Fibroblast of peridontal ligament (primary cell): ENCODE measurements around the gene NPM1.
"Not testable (repeated sequence)": the region's sequence is repeated elsewhere in the genome, so short reads cannot be mapped to it uniquely, and the experiment has no call there.

Experiments used
- DNase-seq: peaks from one replicate; pipeline ENCODE4 v3.0.0-alpha.2; 2010; ENCODE audit errors: extremely low read depth

NPM1 gene

DNA sequence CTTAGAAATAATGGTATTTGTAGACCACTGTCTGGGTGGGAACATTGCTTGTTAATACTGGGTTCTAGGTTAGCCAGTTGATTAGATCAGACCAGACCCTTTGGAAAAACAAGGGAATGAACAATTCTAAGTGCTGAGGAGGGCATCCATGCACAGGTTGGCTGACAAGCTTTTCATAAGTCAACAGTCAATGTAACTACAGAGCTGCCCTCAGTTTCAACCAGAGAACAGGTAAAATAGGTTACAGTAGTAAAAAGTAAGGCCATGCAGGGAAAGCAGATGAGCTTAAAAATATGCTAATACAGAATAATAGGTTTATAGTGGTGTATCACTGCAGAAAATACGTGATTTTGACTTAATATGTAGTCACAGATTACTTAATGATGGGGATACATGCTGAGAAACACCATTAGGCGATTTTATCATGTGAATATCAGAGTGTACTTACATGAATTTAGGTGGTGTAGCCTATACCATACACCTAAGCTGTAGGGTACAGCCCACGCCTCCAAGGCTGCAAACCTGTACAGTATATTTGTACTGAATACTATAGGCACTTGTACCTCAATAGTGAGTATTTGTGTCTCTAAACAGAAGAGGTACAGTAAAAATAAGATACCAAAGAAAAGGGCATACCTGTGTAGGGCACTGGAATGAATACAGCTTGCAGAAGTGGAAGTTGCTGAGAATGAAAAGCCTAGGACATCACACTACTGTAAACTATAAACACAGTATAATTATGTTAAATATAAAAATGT is 25.7 kb downstream of the NPM1 start:
- no peak for DNase-seq

DNA sequence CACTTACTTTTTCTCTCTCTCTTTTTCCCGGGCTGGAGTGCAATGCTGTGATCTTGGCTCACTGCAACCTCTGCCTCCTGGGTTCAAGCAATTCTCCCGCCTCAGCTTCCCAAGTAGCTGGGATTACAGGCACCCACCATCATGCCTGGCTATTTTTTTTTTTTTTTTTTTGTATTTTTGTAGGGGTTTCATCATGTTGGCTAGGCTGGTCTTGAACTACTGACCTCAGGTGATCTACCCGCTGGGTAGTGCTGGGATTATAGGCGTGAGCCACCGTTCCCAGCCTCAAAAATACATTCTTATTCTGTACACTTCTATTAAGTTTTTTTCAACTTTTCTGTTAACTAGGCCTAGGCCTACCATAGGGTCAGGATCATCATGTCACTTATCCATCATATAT is 26.3 kb downstream of the NPM1 start:
- not testable (repeated sequence) for DNase-seq

DNA sequence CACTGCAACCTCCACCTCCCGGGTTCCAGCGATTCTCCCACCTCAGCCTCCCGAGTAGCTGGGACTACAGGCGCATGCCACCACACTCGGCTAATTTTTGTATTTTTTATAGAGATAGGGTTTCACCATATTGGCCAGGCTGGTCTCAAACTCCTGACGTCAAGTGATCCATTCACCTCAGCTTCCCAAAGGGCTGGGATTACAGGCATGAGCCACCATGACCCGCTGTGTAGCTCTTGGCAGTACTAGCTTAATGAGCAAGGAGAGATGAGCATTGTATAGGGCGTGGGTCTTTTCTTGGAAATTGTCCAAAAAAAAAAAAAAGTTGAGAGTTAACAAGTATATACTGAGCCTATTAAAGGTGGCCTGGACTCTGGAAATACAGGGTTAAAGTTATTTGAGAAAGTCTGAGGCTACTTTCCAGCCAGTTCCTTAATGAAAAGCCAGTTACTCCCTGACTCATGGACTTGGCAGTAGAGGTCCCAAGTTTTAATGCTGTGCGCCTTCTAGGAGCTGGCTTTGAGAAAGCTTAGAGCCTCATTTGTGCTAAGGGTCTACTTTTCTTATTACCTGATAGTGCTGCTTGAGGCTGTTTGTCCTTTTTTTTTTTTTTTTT is 27.6 kb downstream of the NPM1 start:
- peak; percentile 75 for DNase-seq

DNA sequence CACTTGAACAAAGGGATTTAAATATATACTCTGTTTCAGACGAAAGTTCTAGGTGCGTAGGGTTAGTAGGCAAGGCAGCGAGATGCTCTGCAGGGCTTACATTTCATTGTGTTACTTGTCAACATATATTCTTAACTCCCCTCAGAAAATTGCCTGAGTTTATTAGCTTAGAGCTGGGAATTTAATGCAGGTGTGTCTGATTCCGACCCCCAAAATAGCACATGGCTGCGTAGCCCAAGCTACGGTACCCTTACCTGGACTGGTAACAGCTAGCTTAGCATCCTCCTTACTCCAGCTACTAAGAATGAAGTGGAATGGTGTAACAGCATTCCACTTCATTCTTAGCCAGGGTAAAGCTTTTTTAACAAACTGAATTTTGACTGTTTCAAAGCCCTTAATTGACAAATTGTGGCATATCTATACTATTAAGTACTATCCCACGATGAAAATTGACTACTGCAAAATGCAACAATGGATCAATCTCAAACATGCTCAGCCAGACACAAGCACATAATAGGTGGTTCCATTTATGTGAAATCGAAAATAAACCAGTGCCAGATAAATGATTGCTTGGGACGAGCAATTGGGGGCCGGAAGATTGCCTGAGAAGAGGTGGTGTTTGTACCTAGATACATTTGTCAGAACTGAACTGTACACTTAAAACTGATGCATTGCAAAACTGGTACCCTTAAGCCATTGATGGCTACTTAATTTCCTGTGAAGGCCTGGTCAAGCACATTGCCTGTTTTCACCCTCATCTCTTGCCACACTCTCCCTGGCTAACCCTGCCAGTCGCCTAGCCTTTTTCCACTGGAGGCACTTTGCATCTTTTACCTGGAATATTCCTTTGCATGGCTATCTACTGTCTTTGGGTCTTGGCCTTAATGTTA is 28.8 kb downstream of the NPM1 start:
- DNase-seq, result no peak

DNA sequence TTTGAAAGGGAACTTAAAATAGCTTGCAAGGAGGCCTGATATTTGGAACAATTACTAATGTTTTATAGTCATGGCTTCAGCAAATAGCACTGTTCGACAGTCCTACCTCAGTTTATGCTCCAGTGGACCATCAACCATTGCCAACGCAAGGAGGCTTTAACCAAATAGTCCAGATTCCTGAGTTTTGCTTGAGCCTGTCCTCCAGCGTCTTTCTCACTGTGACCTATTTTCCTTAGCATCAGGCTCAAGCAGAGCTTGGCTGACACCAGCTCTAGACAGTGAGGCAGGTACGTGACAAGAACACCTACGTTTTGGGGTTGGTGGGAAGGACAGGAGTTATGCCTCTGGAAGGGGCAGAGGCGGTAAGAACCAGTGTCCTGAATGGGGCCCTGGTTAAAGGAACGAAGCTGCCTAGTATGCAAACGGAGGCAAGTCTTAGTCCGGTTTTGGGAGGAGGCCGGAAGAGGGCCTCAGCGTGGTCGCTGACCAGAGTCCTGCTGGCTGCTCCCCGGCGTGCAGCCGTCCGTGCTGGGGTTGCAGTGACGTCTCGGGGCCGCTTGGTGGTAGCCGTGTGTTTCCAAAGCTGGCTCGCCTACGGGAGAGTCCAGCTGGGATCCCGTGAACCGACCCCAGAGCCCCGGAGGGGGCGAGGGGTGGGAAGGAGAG is 30.8 kb downstream of the NPM1 start:
- DNase-seq, result peak; percentile 80

DNA sequence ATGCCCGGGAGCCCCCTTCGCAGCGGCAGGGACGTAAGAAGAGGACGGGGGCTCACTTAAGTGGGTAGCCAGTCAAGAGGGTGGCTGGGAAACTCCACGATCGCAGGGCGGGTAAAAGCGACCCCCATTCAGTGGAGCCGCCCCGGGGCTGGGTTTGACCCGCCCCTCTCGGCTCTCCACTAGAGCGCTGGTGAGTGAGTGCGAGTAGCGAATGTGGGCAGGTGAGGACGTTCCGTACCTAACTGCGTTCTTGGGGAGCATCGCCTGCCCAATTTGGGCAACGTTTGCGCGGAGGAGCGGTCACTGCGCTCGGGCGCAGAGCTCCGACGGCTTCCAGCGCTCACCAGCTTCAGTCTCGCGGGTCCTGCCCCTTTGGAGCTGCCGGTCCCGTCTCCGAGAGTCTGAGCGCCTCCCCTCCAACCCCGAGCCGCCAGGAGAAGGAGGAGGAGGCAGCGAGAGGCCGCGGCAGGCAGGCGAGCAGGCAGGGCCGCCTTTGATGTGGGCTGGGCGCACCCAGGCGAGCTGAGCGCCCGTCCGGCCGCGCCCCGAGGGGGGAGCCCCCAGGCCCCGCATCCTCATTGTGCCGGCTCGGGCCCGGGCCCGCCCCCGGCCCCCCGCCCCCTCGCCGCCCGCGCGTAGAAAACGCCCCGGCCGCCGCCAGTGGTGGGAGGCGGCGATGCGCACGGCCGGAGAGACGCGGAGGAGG is 31.5 kb downstream of the NPM1 start, which contains the start of gene FGF18:
FGF18 (plus strand) TSS at position 666 of the 706 bp plus-strand sequence. CDS start 553 bp downstream, outside the sequence.
- DNase-seq, result peak; percentile 31

DNA sequence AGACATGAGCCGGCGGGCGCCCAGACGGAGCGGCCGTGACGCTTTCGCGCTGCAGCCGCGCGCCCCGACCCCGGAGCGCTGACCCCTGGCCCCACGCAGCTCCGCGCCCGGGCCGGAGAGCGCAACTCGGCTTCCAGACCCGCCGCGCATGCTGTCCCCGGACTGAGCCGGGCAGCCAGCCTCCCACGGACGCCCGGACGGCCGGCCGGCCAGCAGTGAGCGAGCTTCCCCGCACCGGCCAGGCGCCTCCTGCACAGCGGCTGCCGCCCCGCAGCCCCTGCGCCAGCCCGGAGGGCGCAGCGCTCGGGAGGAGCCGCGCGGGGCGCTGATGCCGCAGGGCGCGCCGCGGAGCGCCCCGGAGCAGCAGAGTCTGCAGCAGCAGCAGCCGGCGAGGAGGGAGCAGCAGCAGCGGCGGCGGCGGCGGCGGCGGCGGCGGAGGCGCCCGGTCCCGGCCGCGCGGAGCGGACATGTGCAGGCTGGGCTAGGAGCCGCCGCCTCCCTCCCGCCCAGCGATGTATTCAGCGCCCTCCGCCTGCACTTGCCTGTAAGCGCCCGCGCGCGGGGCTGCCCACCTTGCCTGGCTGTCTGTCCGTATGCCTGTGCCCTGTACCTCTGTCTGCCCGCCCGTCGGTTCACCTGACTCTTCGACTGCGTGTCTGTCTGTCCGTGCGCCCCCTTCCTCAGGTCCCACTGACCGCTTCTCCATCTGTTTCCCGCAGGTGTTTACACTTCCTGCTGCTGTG is 32.2 kb downstream of the NPM1 start:
- no peak for DNase-seq

DNA sequence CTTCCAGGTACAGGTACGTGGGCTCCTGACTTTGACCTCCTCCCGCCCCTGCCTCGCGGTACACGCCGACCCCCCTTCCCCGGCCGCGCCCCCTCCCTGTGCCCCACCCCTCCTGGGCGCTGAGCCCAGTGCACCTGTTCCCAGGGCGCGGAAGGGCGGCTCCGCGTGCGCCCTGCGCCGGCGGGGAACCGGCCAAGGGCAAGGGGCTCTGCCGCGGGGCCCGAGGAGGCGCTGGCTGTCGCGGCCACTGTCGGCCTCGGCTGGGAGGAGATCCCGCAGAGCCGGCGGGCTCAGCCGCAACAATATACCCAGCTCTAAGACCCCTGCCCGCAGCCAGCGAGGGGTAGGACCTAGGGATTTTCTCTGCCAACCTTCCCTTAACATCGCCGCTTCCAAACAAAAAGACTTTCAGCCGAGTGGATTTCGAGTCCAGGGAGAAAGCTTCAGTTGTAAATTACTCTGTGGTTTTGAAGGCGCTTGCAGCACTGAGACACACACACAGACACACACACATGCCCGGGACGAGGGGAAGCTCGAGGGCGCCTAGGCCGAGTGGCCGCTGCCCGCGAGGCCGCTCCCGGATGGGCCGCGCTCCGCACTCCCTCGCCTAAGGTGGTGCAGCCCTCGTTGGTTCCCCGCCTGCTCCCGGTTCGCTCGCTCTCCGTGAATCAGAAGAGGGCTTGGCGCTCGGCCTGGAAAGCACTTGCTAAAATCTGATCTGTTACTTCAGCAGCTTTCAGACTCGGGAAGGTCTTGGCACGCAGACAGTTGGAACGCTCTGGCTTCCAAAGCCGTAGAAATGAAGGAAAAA is 33.0 kb downstream of the NPM1 start:
- peak; percentile 90 for DNase-seq

DNA sequence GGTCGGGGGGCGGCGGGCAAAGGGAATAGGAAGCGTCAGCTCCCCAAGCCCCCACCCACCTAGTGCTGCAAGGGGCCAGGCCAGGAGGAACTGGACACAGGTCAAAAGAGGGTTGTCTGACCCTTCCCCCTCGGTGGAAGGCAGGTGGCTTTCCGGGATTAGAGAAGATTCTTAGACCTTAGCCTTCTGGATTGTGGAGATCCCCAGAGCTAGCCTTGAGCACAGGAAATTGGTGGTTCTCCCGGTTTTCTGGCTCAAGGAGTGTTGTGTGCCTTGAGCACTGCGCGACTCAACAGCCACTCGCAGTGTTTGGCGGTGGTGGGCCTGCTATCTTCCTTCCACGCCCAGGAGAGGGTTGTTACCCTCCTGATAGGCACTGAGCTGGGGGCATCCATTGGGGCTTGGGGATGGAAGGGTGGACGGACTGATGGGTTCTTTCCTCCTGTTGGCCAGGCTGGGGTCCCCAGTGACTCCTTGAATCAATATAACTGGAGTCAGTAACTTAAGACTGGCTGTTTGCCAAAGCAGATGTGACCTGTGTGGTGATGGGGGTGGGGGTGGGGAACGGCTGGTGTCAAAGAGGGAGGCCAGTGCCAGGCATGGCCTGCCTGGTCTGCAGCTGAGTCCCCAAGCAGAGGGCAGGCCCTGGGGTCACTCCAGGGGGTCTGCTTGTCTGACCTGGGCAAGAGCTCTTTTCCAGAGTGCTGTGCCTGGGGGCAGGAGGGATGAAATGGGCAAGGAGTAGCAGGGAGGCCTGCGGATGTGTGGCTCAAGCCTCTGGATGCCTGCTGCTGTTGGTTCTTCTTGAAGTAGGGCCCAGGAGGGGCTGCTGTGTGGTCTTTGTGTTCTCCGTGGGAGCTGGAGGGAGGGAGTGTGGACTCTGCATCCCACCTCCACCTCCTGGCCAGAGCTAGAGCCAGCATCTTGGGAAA is 33.9 kb downstream of the NPM1 start:
- DNase-seq, result no peak

DNA sequence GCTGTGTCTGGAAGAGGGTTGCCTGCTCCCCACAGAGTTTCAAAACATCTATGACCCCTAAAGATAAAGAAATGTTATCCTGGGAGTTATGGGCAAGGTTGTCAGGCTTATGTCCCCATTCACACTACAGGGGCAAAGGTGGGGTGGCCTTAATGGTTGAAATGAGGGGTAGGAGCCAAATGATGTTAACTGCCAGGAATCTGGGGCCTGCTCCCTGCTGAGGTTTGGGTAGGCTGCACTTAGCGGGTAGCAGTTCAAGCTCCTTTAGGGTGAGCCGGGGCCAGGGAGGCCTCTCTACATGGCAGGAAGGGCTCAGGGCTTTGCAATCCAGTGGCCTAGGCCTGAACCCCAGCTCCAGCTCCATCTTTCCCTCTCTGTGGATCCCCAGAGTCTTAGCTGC is 34.8 kb downstream of the NPM1 start:
- DNase-seq, result no peak

DNA sequence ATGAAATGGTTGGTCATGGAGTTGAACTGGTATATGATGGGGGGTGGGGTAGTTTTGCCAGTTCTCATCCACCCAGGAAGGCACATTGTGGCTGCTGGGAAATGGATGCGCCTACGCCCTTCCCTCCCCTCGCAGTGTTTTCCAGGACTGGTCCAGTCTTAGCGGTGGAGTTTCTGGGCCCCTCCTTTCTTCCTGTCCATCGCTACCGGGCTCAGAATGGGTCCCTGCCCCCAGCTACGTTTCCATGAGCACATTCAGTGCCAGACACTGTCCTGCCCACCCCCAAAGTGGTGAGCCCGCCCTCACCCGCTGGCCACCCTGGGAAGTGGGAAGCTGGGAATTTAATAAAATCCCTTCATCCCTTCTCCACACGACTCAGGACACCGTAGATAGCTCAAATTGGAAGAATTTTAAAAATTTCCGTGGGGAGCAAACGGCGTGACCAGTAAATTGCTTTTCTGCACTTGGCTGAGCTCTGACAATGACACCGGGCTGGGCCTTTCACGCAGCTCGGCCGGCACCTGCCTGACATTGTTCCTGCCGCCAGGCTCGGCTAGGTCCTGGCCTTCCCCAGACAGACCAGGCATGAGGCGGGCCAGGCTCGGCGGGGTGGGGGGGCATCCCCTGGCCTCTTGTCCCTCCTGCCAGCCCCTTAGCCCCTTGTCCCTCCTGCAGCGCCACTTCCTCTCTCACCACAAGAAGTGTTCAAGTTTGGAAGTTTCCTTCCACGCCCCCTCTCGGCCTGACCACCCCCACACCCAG is 35.4 kb downstream of the NPM1 start:
- DNase-seq, result no peak

DNA sequence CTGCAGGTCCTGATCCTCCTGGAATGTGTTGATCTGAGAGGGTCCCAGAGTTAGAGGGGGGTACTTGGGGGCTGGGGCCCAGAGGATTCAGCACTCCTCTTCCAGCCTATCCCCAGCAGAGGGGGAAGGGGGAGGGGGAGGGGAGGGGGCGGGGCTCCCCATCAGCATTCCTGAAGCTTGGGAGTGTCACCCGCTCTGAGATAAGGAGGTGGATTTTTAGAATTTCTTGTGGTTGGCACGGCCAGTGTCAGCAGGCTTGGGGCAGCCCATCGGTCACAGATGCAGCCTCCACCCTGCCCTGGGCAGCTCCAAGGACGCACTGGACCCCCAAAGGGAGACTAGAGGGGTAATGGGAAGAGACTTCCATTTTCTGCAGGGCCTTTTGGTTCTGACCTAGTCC is 37.1 kb downstream of the NPM1 start:
- no peak for DNase-seq

DNA sequence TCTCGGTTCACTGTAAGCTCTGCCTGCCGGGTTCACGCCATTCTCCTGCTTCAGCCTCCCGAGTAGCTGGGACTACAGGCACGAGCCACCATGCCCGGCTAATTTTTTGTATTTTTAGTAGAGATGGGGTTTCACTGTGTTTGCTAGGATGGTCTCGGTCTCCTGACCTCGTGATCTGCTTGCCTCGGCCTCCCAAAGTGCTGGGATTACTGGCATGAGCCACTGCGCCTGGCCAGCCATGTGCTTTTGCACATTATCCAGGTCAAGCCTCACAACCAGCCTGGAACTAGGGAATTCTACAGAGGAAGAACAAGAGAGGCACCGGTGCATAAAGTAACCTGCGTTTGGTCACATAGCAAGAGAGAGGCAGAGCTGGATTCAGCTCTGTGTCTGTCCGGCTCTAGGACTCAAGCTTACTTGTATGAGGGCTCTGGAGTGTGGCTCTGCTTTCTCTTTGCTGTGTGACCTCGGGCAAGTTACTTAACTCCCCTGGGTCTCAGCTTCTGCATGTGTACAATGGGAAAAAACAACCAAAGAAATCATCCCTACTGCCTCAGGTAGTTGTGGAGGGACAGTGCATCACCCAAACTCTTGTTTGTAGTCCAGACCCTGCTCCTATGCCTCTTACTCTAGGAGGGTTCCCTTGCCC is 38.1 kb downstream of the NPM1 start:
- DNase-seq, result no peak

DNA sequence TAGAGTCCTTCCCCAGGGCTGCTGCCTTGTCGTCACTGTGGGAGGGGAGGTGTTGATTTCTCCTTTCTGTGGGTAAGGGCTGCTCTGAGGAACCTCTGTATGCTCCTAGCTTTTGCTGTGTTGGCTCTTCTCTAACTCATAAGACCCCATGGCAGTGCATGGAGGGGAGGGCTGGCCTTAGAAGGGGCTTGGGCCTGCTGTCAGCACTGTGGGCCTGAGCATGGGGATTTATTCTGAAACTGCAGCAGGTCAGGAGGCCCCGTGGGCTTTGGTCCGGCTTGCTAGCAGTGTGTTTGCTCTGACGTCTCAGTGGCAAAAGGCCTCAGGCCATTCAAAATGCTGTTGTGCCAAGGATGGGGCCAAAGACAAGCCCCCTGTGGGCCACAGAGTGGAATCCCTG is 38.6 kb downstream of the NPM1 start:
- DNase-seq, result no peak

DNA sequence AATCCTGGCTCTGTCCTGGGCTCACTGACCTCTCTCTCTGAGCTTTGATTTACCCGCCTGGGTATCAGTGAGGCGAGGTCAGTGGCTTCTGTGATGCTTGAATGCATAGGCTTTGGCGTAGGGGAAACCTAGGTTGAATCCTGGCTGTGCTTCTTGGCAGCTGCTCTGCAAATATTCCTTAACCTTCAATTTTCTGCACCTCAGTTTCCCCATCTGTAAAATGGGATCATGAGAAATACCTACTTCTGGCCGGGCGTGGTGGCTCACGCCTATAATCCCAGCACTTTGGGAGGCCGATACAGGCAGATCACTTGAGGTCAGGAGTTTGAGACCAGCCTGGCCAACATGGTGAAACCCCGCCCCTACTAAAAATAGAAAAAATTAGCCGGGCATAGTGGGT is 39.0 kb downstream of the NPM1 start:
- DNase-seq, result no peak

DNA sequence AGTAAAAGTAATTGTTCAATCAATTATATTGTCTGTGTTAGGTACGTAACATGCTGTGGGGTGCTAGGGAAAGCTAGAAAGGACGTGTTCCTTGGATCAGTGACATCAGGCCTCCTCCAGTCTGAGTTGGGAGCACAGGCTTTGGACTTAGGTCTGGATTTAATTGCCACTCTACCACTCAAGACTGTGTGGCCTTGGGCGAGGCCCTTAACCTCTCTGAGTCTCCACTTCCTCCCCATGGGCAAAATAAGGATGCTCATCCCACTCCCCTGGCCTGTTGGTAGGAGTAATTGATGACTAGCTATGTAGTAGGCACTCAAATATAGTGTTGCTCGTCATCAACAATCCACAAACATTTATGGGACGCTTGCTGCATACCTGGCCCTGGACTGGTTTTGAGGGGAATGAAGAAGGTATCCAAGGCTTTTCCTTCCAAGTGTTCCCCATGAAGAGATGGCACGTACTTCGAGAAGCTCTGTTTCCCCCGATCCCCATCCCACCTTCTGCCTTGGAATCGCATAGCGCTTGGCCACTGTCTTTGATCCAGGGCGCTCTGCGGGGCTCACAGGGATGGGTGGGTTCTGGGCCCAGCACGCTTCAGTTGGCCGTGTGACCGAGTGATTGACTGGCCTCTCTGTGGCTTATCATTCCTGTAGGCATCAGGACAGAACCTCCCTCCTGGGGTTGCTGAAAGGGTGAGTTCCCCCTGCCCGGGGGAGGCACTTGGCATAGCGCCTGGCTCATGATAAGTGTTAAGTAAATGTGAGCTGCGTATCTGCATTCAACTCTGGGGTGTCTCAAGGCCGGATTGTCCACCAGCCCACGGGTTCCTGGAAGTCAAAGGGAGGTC is 39.9 kb downstream of the NPM1 start:
- DNase-seq, result no peak
